Body of pancreas (tissue), 4 donors: ENCODE measurements around the gene PAIP1.

Experiments used
- CTCF ChIP-seq, 7 experiments: fragments of 450-650 bp in 4 of 7; fragments of 200-600 bp in 3 of 7; sonication (generic) in 3 of 7; IDR thresholded peaks; one replicate each; pipeline ENCODE4 v1.5.1; 2016 to 2019; ENCODE audit warnings: antibody characterized with exemption in 7 of 7
- POLR2A ChIP-seq, 3 donors: fragments of 450-650 bp; IDR thresholded peaks; one replicate each; pipeline ENCODE4 v1.6.1; 2016; ENCODE audit warnings: antibody characterized with exemption in 3 of 3, mild to moderate bottlenecking in 2 of 3

GRCh38 chr5:43569236-43569746 is 12.4 kb upstream of the PAIP1 start:
- TF ChIP-seq CTCF (IDR thresholded peaks at IDR 0.05) (no peak), POLR2A (IDR thresholded peaks at IDR 0.05) (no peak)
